ENCODE data around the gene JAZF1. TPM values are rescaled to one million over a fixed set of nuclear protein-coding genes. Genes with fewer than 3 reads are reported as not detected.

Gene JAZF1
- total and polyA plus RNA-seq, 10 of the 15 experiments (the other 5 are each of a cell fraction or from before 2014, with no cell fraction given): 0.04 to 0.82 (median 0.15) TPM; not detected in 3

- ATAC-seq (no peak), DNase-seq (ENCODE audit: low read depth, low spot score) (no peak), FAIRE-seq (no peak)
- H3K4me2 ChIP-seq (ENCODE audit: control insufficient read depth, insufficient read depth): no peak overlapping the region
- ChIA-PET RAD21 (ENCODE audit: unreplicated experiment) (no interaction called here), POLR2A (no interaction called here), SMC1A (ENCODE audit: uncharacterized antibody, unreplicated experiment) (no interaction called here), CTCF (interaction anchor here (1.2 to 2.0 kb wide), 6 partner anchors 9 to 587 kb away, joined by 3 to 7 read pairs (median 6); no protein-coding TSS in a partner anchor)
- no peaks in the 10 kb centered on the region for H3K9me3 ChIP-seq (replicated peaks; ENCODE audit: control insufficient read depth, insufficient read depth, low read length)
- peaks cover 3 to 4% of the 10 kb centered on the region in 2 experiments; a peak in 3 of 4 replicates for H3K36me3 ChIP-seq (ENCODE audit: control insufficient read depth in 2 of 2, insufficient read depth in 2 of 2, low read length in 1 of 2)
- in situ Hi-C loops (cut with MboI) (no loop called here), intact Hi-C loops (cut with micrococcal nuclease; ENCODE audit: unreplicated experiment) (loop anchor here (5.0 kb wide), 3 partner anchors 139 to 586 kb away; no protein-coding TSS in a partner anchor)
- WGBS (ENCODE audit: insufficient coverage, insufficient replicate concordance, low lambda C conversion rate, missing lambda C conversion rate): 98% methylated on average over 2 of the region's 2 CpGs
- TF ChIP-seq RELB (IDR thresholded peaks at IDR 0.05; ENCODE audit: low read depth) (no peak), RAD21 (IDR thresholded peaks at IDR 0.05; ENCODE audit: insufficient read depth, low read depth, low read length) (no peak), TCF3 (IDR thresholded peaks at IDR 0.05; ENCODE audit: borderline replicate concordance, insufficient read depth, low read depth, low read length) (no peak), SIX5 (IDR thresholded peaks at IDR 0.05; ENCODE audit: low read depth, low read length, severe bottlenecking) (no peak), RUNX3 (IDR thresholded peaks at IDR 0.05; ENCODE audit: low read length) (no peak), ETV6 (conservative IDR thresholded peaks at IDR 0.05 in 1 of 2, IDR thresholded peaks at IDR 0.05 in 1 of 2; ENCODE audit: borderline replicate concordance in 1 of 2, low read depth in 1 of 2) (no peak), SPI1 (IDR thresholded peaks at IDR 0.05; ENCODE audit: borderline replicate concordance, insufficient read depth, low read depth, low read length) (no peak), IRF3 (IDR thresholded peaks at IDR 0.05) (no peak), NRF1 (conservative IDR thresholded peaks at IDR 0.05; ENCODE audit: low read depth, low read length) (no peak), STAT3 (IDR thresholded peaks at IDR 0.05; ENCODE audit: low read depth, low read length) (no peak), BRCA1 (IDR thresholded peaks at IDR 0.05; ENCODE audit: low read depth, low read length) (no peak), EP300 (IDR thresholded peaks at IDR 0.05; ENCODE audit: borderline replicate concordance in 1 of 2, control insufficient read depth in 1 of 2, low read depth in 2 of 2, low read length in 2 of 2) (no peak), NBN (IDR thresholded peaks at IDR 0.05) (no peak), MLLT1 (IDR thresholded peaks at IDR 0.05) (no peak), CREM (IDR thresholded peaks at IDR 0.05; ENCODE audit: low read depth) (no peak), CBX5 (IDR thresholded peaks at IDR 0.05; ENCODE audit: low read depth) (no peak), TBL1XR1 (IDR thresholded peaks at IDR 0.05; ENCODE audit: low read depth, low read length) (no peak), SMC3 (IDR thresholded peaks at IDR 0.05; ENCODE audit: borderline replicate concordance, low read length) (no peak)
- H3K27me3 ChIP-seq (replicated peaks in 1 of 2; ENCODE audit: control insufficient read depth in 2 of 2, insufficient read depth in 2 of 2, low read length in 1 of 2): no peaks in the 10 kb centered on the region
- no peak overlapping the region for H3K4me3 ChIP-seq
- H2AFZ ChIP-seq (ENCODE audit: control insufficient read depth, low read depth, low read length): no peak overlapping the region
- no peaks in the 10 kb centered on the region for H3K79me2 ChIP-seq (ENCODE audit: control insufficient read depth, insufficient read depth, low read length)
- H3K27ac ChIP-seq (ENCODE audit: control insufficient read depth, insufficient read depth): no peak overlapping the region
- no peak overlapping the region for H3K9ac ChIP-seq (ENCODE audit: control insufficient read depth, insufficient read depth, low read length)
- H4K20me1 ChIP-seq (ENCODE audit: control insufficient read depth, insufficient read depth): no peaks in the 10 kb centered on the region
- H3K4me1 ChIP-seq (ENCODE audit: control insufficient read depth, insufficient read depth, low read length): no peaks in the 10 kb centered on the region
- no TSS peak for BruUV-seq (replicated peaks)
Observed at GRCh38 chr7:27782849-27783248, 397.7 kb downstream of the JAZF1 start.
